ENCODE results near the gene THAP9.
"Not testable (repeated sequence)": the region's sequence is repeated elsewhere in the genome, so short reads cannot be mapped to it uniquely, and the experiment has no call there.

THAP9 gene

GRCh38 chr4:82900411-82901182 lies at the start of gene THAP9:
Gene THAP9 (plus strand): TSS chr4:82900735. CDS start chr4:82900803, 68 bp downstream.
- peak; percentile 97 for DNase-seq

- no peak for DNase-seq
These were observed 49.2 kb upstream of the THAP9 start for GRCh38 chr4:82851318-82851717.

GRCh38 chr4:82851885-82852750 lies 48.4 kb upstream of the THAP9 start:
- no peak for DNase-seq

- DNase-seq = no peak
These were observed 47.7 kb upstream of the THAP9 start for GRCh38 chr4:82852751-82853285.

GRCh38 chr4:82860487-82860886 lies 40.0 kb upstream of the THAP9 start:
- DNase-seq = not testable (repeated sequence)

- no peak for DNase-seq
These were observed 39.0 kb upstream of the THAP9 start for GRCh38 chr4:82861529-82861928.

GRCh38 chr4:82864336-82864979 lies 36.1 kb upstream of the THAP9 start:
- no peak for DNase-seq

GRCh38 chr4:82865592-82865991 lies 34.9 kb upstream of the THAP9 start:
- DNase-seq = no peak

- DNase-seq = not testable (repeated sequence)
These were observed 34.5 kb upstream of the THAP9 start for GRCh38 chr4:82866033-82866432.

- no peak for DNase-seq
These were observed 33.7 kb upstream of the THAP9 start for GRCh38 chr4:82866706-82867385.

- DNase-seq = no peak
These were observed 32.0 kb upstream of the THAP9 start for GRCh38 chr4:82868572-82868971.

GRCh38 chr4:82885410-82885809 lies 15.1 kb upstream of the THAP9 start:
- no peak for DNase-seq

- no peak for DNase-seq
These were observed 14.2 kb upstream of the THAP9 start for GRCh38 chr4:82886147-82886942.

GRCh38 chr4:82889287-82889686 lies 11.2 kb upstream of the THAP9 start:
- no peak for DNase-seq

- DNase-seq = no peak
These were observed 10.0 kb upstream of the THAP9 start for GRCh38 chr4:82890528-82890900.

GRCh38 chr4:82890901-82891706 lies 9.4 kb upstream of the THAP9 start, which contains the start of gene SEC31A:
Gene SEC31A (minus strand): TSS chr4:82891153. CDS start chr4:82881936, 9,217 bp downstream.
- peak; percentile 90 for DNase-seq

- no peak for DNase-seq
These were observed 8.6 kb upstream of the THAP9 start for GRCh38 chr4:82891707-82892466.

GRCh38 chr4:82892467-82892802 lies 8.1 kb upstream of the THAP9 start:
- no peak for DNase-seq

- DNase-seq = no peak
These were observed 6.6 kb upstream of the THAP9 start for GRCh38 chr4:82893942-82894341.

GRCh38 chr4:82896755-82897154 lies 3.8 kb upstream of the THAP9 start:
- no peak for DNase-seq

Data from NCI-H187 treated with DMSO at 0.1 percent for 48 hours (cell line).